Glutamatergic neuron (in vitro differentiated cells): ENCODE data around the gene ANO2. TPM values are rescaled to one million over a fixed set of nuclear protein-coding genes. Genes with fewer than 3 reads are reported as not detected.
"Not testable (repeated sequence)": the region's sequence is repeated elsewhere in the genome, so short reads cannot be mapped to it uniquely, and the experiment has no call there.

Source experiments
- DNase-seq: peaks from one replicate; pipeline ENCODE4 v3.0.0; 2022
- H3K27ac Mint-ChIP-seq: one replicate; pipeline ENCODE4 v1.8.0; 2020; ENCODE audit warnings: mild to moderate bottlenecking, mixed read lengths, inconsistent platforms; ENCODE audit not compliant: unreplicated experiment
- H3K27me3 Mint-ChIP-seq: one replicate; pipeline ENCODE4 v1.8.0; 2020; ENCODE audit warnings: mild to moderate bottlenecking, moderate library complexity, mixed read lengths, inconsistent platforms; ENCODE audit not compliant: unreplicated experiment
- H3K36me3 Mint-ChIP-seq: one replicate; pipeline ENCODE4 v1.8.0; 2020; ENCODE audit warnings: mild to moderate bottlenecking, mixed read lengths, inconsistent platforms; ENCODE audit not compliant: unreplicated experiment
- H3K4me1 Mint-ChIP-seq: one replicate; pipeline ENCODE4 v1.8.0; 2020; ENCODE audit warnings: mild to moderate bottlenecking, low read depth, mixed read lengths, inconsistent platforms; ENCODE audit not compliant: unreplicated experiment
- H3K4me3 Mint-ChIP-seq: one replicate; pipeline ENCODE4 v1.8.0; 2020; ENCODE audit warnings: mild to moderate bottlenecking, mixed read lengths, inconsistent platforms; ENCODE audit not compliant: unreplicated experiment
- H3K9me3 Mint-ChIP-seq: one replicate; pipeline ENCODE4 v1.8.0; 2020; ENCODE audit warnings: mild to moderate bottlenecking, moderate library complexity, mixed read lengths, inconsistent platforms; ENCODE audit not compliant: unreplicated experiment
- total RNA-seq: library from RNA; stranded (reverse); fragmentation: NEBNext Ultra II Directional; extraction: Animal tissue kit (Norgen Biotek cat#: 25700); gene quantifications from one replicate; pipeline ENCODE4 v1.2.1, GENCODE V29; 2021; ENCODE audit not compliant: unreplicated experiment
- TF ChIP-seq, protein P1 (sequence below): fragments of 200-600 bp; sonication (generic); IDR thresholded peaks from one replicate; pipeline ENCODE4 v1.5.0; 2021; ENCODE audit not compliant: partially characterized antibody, unreplicated experiment

Gene ANO2
- total RNA-seq, 1 donor from 2014 or later, result not detected

DNA sequence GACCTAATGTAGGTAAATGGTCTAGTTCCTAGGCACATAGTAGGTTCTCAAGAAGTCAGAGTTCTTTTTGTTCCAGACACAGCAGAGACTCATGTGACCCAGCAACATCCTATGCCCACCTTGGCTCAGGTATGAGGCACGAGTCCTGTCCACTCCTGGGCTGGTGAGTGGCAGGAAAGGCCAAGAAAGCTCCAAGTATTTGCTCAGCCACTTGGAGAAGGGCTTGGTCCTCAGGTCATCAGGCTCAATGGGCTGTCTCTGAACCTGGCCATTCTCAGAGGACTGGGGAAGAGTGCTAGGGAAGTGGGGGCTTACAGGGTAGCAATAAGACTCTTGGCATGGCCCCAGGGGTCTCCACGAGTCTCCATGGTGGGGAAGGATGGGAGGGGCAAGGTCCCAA is 260.1 kb downstream of the ANO2 start:
- no peaks in the 10 kb centered on the region for H3K36me3 Mint-ChIP-seq
- H3K4me1 Mint-ChIP-seq, result peaks cover 3% of the 10 kb centered on the region
- TF ChIP-seq, protein P1, sequence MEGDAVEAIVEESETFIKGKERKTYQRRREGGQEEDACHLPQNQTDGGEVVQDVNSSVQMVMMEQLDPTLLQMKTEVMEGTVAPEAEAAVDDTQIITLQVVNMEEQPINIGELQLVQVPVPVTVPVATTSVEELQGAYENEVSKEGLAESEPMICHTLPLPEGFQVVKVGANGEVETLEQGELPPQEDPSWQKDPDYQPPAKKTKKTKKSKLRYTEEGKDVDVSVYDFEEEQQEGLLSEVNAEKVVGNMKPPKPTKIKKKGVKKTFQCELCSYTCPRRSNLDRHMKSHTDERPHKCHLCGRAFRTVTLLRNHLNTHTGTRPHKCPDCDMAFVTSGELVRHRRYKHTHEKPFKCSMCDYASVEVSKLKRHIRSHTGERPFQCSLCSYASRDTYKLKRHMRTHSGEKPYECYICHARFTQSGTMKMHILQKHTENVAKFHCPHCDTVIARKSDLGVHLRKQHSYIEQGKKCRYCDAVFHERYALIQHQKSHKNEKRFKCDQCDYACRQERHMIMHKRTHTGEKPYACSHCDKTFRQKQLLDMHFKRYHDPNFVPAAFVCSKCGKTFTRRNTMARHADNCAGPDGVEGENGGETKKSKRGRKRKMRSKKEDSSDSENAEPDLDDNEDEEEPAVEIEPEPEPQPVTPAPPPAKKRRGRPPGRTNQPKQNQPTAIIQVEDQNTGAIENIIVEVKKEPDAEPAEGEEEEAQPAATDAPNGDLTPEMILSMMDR, result no peak
- no peak overlapping the region for H3K4me3 Mint-ChIP-seq
- H3K9me3 Mint-ChIP-seq, result peaks cover 3% of the 10 kb centered on the region
- H3K27me3 Mint-ChIP-seq, result no peaks in the 10 kb centered on the region
- DNase-seq, result no peak
- no peak overlapping the region for H3K27ac Mint-ChIP-seq

DNA sequence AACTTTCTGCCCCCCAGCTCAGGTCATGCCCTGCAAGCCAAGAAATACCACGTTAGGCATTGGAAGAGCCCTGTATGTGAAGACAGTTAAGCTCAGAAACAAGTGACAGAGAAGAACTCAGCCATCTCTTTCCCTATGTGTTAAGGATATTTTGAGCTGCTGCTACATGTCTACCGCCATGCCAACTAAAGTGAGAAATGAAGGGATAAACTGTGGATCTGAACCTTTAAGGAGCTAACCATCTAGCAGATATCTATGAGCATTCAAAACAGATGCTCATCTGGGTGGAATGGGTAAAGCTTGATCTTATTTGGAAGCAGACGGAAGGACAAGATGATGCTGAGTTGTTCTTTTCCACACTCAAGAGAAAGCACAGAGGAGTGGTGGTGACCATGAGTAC is 262.5 kb downstream of the ANO2 start:
- Mint-ChIP-seq H3K27ac (no peak overlapping the region), H3K4me1 (peaks cover 3% of the 10 kb centered on the region), H3K9me3 (peaks cover 3% of the 10 kb centered on the region), H3K4me3 (no peak overlapping the region), H3K36me3 (no peaks in the 10 kb centered on the region), H3K27me3 (peaks cover 2% of the 10 kb centered on the region)
- TF ChIP-seq, protein P1, result no peak
- no peak for DNase-seq

DNA sequence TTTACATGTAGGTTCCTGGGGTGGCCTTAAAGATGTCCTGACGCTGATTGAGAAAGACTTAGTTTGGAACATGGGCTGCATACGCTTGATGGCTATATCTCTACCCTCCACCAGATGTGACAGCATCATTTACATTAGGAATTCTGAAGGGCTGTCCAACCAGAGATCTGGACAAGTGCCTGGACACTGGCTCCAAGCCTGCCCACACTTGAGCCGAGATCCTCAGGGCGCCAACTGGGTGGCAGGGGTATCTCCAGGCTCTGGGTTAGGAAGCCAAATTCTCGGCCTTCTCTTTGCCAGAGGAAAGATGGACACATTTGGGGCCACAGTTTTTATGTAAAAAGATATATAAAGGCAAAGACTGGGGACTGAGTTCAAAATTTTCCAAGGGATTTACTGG is 266.9 kb downstream of the ANO2 start:
- peaks cover 5% of the 10 kb centered on the region for H3K36me3 Mint-ChIP-seq
- no peak for DNase-seq
- H3K27ac Mint-ChIP-seq, result no peak overlapping the region
- H3K4me1 Mint-ChIP-seq, result no peaks in the 10 kb centered on the region
- peaks cover 2% of the 10 kb centered on the region for H3K27me3 Mint-ChIP-seq
- TF ChIP-seq, protein P1, result no peak
- H3K9me3 Mint-ChIP-seq, result no peaks in the 10 kb centered on the region
- no peak overlapping the region for H3K4me3 Mint-ChIP-seq

DNA sequence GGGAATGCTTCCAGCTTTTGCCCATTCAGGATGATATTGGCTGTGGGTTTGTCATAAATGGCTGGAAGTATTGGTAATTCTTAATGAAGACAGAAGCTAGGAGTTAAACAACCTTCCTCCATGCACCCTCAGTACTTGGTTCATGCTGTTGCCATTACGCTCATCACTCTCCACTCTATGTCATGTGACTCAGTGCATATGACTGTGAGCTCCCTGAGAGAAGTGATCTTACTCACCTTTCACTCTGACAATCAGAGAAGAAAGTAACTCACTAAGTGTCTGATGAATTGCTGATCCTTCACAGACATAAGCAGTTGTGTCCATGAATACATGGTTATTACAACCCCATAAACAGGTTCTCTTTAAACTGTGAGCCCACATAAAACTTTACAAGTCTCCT is 275.4 kb downstream of the ANO2 start:
- not testable (repeated sequence) for H3K27me3 Mint-ChIP-seq, H3K4me3 Mint-ChIP-seq, H3K4me1 Mint-ChIP-seq, H3K36me3 Mint-ChIP-seq, DNase-seq, H3K9me3 Mint-ChIP-seq, H3K27ac Mint-ChIP-seq

DNA sequence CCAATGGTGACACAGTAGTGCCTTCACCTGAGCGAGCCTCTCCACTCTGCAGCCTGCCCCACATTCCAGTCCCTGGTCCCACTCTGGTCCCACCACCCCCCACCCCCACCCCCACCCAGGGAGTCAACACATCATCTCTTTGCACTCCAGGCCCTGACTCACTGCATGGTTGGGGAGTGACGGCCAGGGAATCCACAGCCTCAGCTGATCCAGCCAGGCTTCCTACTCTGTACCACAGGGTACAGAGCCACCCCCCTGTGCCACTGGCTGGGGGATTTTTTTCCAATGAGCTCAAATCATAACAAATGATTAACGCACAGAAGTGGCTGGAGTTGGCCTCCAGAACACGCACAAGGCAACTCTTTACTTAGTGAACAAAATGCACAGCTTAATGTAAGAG is 279.4 kb downstream of the ANO2 start:
- Mint-ChIP-seq H3K27ac (no peak overlapping the region), H3K4me3 (no peak overlapping the region), H3K36me3 (peaks cover 5% of the 10 kb centered on the region)

More for the DNA sequence above, 279.4 kb downstream of the ANO2 start:
- TF ChIP-seq, protein P1, result no peak
- H3K27me3 Mint-ChIP-seq, result peaks cover 6% of the 10 kb centered on the region
- DNase-seq, result no peak
- H3K4me1 Mint-ChIP-seq, result no peaks in the 10 kb centered on the region
- H3K9me3 Mint-ChIP-seq, result no peaks in the 10 kb centered on the region
